ENCODE results near the gene HOXA5. TPM values are rescaled to one million over a fixed set of nuclear protein-coding genes. Genes with fewer than 3 reads are reported as not detected.

Gene HOXA5
- total and polyA plus RNA-seq, 10 of the 15 experiments (the other 5 are each of a cell fraction or from before 2014, with no cell fraction given) = 0.05 to 0.13 TPM; not detected in 8

DNA sequence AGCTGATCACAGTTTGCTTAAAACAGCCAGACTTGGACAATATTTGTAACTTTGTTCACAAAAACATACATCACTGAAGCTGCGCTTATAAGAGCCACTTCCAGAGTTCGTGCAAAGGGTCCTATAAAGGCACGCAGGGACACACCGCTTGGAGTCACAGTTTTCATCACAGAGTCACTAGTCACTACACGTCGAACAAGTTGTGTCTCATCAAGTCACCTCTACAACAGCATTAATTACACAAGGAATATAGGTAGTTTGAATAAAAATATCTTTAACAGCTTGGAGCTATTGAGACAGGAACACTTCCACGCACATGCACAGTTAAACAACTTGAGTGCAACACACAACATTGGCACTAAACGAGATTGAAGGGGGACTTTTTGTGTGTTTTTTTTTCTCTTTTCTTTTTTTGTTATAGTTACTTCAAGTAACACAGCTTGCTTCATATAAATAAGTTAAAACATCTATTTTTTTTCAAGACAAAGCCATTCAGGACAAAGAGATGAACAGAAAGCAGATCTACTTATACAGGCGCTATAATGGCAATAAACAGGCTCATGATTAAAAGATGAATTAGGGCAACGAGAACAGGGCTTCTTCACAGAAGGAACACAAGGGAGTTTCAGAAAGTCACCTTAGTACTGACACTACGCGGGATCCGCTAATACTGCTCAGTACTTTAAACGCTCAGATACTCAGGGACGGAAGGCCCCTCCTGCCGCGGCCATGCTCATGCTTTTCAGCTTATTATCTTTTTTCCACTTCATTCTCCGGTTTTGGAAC is 2.2 kb downstream of the HOXA5 start (continued):
- TF ChIP-seq BCL11A (IDR thresholded peaks at IDR 0.05; ENCODE audit: low read depth, low read length) = no peak

DNA sequence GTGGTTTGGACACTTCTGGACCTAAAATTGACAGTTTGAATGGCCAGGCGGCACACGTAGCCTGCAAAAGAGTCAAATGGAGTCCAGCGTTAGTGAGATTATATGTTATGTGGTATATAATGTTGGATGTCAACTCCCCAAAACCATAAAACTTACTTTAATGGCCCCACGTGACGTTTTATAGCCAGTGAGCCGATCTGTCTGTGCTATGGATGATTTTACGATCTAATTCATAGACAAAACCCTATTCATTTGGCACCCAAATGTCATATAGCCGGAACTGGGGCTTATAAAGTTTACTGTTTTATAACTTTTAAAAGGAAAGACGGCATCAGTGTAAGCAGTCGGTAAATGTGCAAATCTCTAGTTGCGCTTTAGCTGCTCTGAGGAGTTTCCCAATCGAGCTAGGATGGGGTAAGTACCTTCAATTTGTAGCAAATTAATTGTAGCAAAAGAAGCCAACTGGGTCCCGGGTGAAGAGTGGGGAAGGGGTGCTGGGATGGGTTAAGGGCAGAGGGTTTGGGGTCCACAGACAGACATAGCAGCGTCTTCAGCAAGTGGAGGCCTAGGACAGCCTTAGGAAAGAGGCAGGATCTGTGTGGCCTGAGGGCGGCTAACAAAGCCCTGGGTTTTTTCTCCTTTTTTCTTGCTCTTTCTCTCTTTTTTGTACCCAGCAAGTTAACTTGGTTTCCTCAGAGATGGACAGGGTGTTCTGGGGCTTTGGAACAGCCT is 3.2 kb downstream of the HOXA5 start:
- WGBS (ENCODE audit: insufficient coverage, insufficient replicate concordance, low lambda C conversion rate, missing lambda C conversion rate) = 62% methylated on average over 15 of the region's 15 CpGs
- Histone ChIP-seq H3K79me2 (ENCODE audit: control insufficient read depth, insufficient read depth, low read length) (no peaks in the 10 kb centered on the region), H3K9me3 (replicated peaks; ENCODE audit: control insufficient read depth, insufficient read depth, low read length) (no peaks in the 10 kb centered on the region; the same call in 2 of the 3 replicates), H4K20me1 (ENCODE audit: control insufficient read depth, insufficient read depth) (no peaks in the 10 kb centered on the region), H2AFZ (ENCODE audit: control insufficient read depth, low read depth, low read length) (no peak overlapping the region), H3K27me3 (replicated peaks in 1 of 2; ENCODE audit: control insufficient read depth in 2 of 2, insufficient read depth in 2 of 2, low read length in 1 of 2) (peaks cover 0 to 7% of the 10 kb centered on the region in 2 experiments; a peak in 2 of 4 replicates), H3K27ac (ENCODE audit: control insufficient read depth, insufficient read depth) (no peak overlapping the region), H3K4me1 (ENCODE audit: control insufficient read depth, insufficient read depth, low read length) (no peaks in the 10 kb centered on the region; the same call in 1 of the 2 replicates), H3K9ac (ENCODE audit: control insufficient read depth, insufficient read depth, low read length) (no peak overlapping the region), H3K4me2 (ENCODE audit: control insufficient read depth, insufficient read depth) (no peak overlapping the region), H3K36me3 (ENCODE audit: control insufficient read depth in 2 of 2, insufficient read depth in 2 of 2, low read length in 1 of 2) (no peaks in the 10 kb centered on the region), H3K4me3 (no peak overlapping the region)
- no TSS peak for BruUV-seq (replicated peaks)
- DNase-seq (ENCODE audit: low read depth, low spot score) (no peak), ATAC-seq (no peak), FAIRE-seq (no peak)
- TF ChIP-seq KLF5 (IDR thresholded peaks at IDR 0.05; ENCODE audit: partially characterized antibody) = no peak
- no peak for TF ChIP-seq MXI1 (IDR thresholded peaks at IDR 0.05; ENCODE audit: low read depth, low read length)
- no peak for TF ChIP-seq NFIC (IDR thresholded peaks at IDR 0.05; ENCODE audit: low read depth, low read length)
- TF ChIP-seq SIX5 (IDR thresholded peaks at IDR 0.05; ENCODE audit: low read depth, low read length, severe bottlenecking) = no peak
- no peak for TF ChIP-seq STAT1 (conservative IDR thresholded peaks at IDR 0.05)
- TF ChIP-seq PAX5 (IDR thresholded peaks at IDR 0.05; ENCODE audit: borderline replicate concordance, low read depth, low read length) = no peak
- TF ChIP-seq NFXL1 (IDR thresholded peaks at IDR 0.05; ENCODE audit: borderline replicate concordance) = no peak
- TF ChIP-seq STAT3 (IDR thresholded peaks at IDR 0.05; ENCODE audit: low read depth, low read length) = no peak
- TF ChIP-seq RUNX3 (IDR thresholded peaks at IDR 0.05; ENCODE audit: low read length) = no peak
- TF ChIP-seq PML (IDR thresholded peaks at IDR 0.05; ENCODE audit: low read length) = no peak
- TF ChIP-seq EGR1 (IDR thresholded peaks at IDR 0.05; ENCODE audit: borderline replicate concordance in 1 of 2, low read depth in 2 of 2, low read length in 2 of 2) = no peak
- no peak for TF ChIP-seq IKZF1 (conservative IDR thresholded peaks at IDR 0.05)
- no peak for TF ChIP-seq BHLHE40 (IDR thresholded peaks at IDR 0.05; ENCODE audit: borderline replicate concordance in 1 of 2, low read depth in 2 of 2, low read length in 1 of 2)
- no peak for TF ChIP-seq YBX1 (IDR thresholded peaks at IDR 0.05)
- TF ChIP-seq EZH2 (IDR thresholded peaks at IDR 0.05; ENCODE audit: borderline replicate concordance, control insufficient read depth, low read depth, low read length) = no peak
- TF ChIP-seq TARDBP (IDR thresholded peaks at IDR 0.05; ENCODE audit: borderline replicate concordance) = no peak
- no peak for TF ChIP-seq E2F8 (IDR thresholded peaks at IDR 0.05; ENCODE audit: low read depth, partially characterized antibody)
- intact Hi-C loops (cut with micrococcal nuclease; ENCODE audit: unreplicated experiment) (no loop called here), in situ Hi-C loops (cut with MboI) (no loop called here)
- SMC1A ChIA-PET (ENCODE audit: uncharacterized antibody, unreplicated experiment) = interaction anchor here (1.7 kb wide), 1 partner anchor 10 kb away, joined by 8 read pairs; no protein-coding TSS in a partner anchor
- CTCF ChIA-PET = no interaction called here
- RAD21 ChIA-PET (ENCODE audit: unreplicated experiment) = no interaction called here
- POLR2A ChIA-PET = no interaction called here
